Smooth muscle cell (in vitro differentiated cells): ENCODE data around the gene MUC16. TPM values are rescaled to one million over a fixed set of nuclear protein-coding genes. Genes with fewer than 3 reads are reported as not detected.

ENCODE experiments used
- DNase-seq: peaks from one replicate; lab custom pipeline; 2025; ENCODE audit not compliant: unreplicated experiment; lab: John Stamatoyannopoulos, UW
- H2AFZ ChIP-seq: fragments of 200-600 bp; sonication (generic); 2 replicates; pipeline ENCODE4 v1.6.0; 2016; ENCODE audit warnings: antibody characterized with exemption, low read depth, mild to moderate bottlenecking
- H3F3A ChIP-seq: fragments of 200-600 bp; sonication (generic); 2 replicates; pipeline ENCODE4 v1.6.0; 2017; ENCODE audit warnings: antibody characterized with exemption, low read depth
- H3K27ac ChIP-seq: fragments of 200-600 bp; sonication (generic); 2 replicates; pipeline ENCODE4 v1.5.1; 2016; ENCODE audit warnings: low read depth, mild to moderate bottlenecking
- H3K27me3 ChIP-seq: fragments of 200-600 bp; sonication (generic); 2 replicates; pipeline ENCODE4 v1.6.1; 2016; ENCODE audit warnings: low read depth, mild to moderate bottlenecking
- H3K36me3 ChIP-seq: fragments of 200-600 bp; sonication (generic); 2 replicates; pipeline ENCODE4 v1.5.1; 2016; ENCODE audit warnings: low read depth
- H3K4me1 ChIP-seq: fragments of 200-600 bp; sonication (generic); 2 replicates; pipeline ENCODE4 v1.5.1; 2016; ENCODE audit warnings: low read depth
- H3K4me2 ChIP-seq: fragments of 200-600 bp; sonication (generic); 2 replicates; pipeline ENCODE4 v1.6.0; 2016; ENCODE audit warnings: mild to moderate bottlenecking
- H3K4me3 ChIP-seq: fragments of 200-600 bp; sonication (generic); 2 replicates; pipeline ENCODE4 v1.5.1; 2016; ENCODE audit warnings: mild to moderate bottlenecking
- H3K79me2 ChIP-seq: fragments of 200-600 bp; sonication (generic); 2 replicates; pipeline ENCODE4 v1.6.0; 2016; ENCODE audit warnings: low read depth, mild to moderate bottlenecking
- H3K9ac ChIP-seq: fragments of 200-600 bp; sonication (generic); 2 replicates; pipeline ENCODE4 v1.6.0; 2016; ENCODE audit warnings: low read depth
- H3K9me3 ChIP-seq: fragments of 200-600 bp; sonication (generic); replicated peaks from 2 replicates; pipeline ENCODE4 v1.5.1; 2016; ENCODE audit warnings: low read depth
- H4K20me1 ChIP-seq: fragments of 200-600 bp; sonication (generic); 2 replicates; pipeline ENCODE4 v1.6.0; 2016; ENCODE audit warnings: low read depth
- CTCF ChIP-seq: fragments of 200-600 bp; sonication (generic); IDR thresholded peaks from 2 replicates; pipeline ENCODE4 v1.5.1; 2017; ENCODE audit warnings: borderline replicate concordance, mild to moderate bottlenecking, antibody characterized with exemption; ENCODE audit not compliant: insufficient read depth, poor library complexity, severe bottlenecking
- WGBS: methylation state at CpG from one replicate; pipeline ENCODE4 v1.1.7; 2016; ENCODE audit warnings: low lambda C conversion rate; 5-methylcytosine and 5-hydroxymethylcytosine counted together
- polyA plus RNA-seq: library from polyadenylated mRNA; unstranded; fragments of >200 nt; fragmentation: Nextera tagmentation; extraction: Ambion mirVana; gene quantifications from 2 replicates; pipeline ENCODE4 v1.2.1, GENCODE V29; 2016
- total RNA-seq: library from RNA; depleted of rRNA; stranded (reverse); fragments of >200 nt; gene quantifications from 2 replicates; pipeline ENCODE4 v1.2.3, GENCODE V29; 2014

Gene MUC16
- total and polyA plus RNA-seq, 2 experiments from 2014 or later = 0.04 TPM; not detected in 1

- H2AFZ ChIP-seq = no peak overlapping the region
- H3K4me1 ChIP-seq = peaks cover 6% of the 10 kb centered on the region
- H3K36me3 ChIP-seq = no peaks in the 10 kb centered on the region
- DNase-seq = no peak
- H3K9ac ChIP-seq = no peak overlapping the region
- no peaks in the 10 kb centered on the region for H3K9me3 ChIP-seq
- H3K27me3 ChIP-seq = no peaks in the 10 kb centered on the region
- no peak overlapping the region for H3K27ac ChIP-seq
- whole genome bisulfite sequencing = 91% methylated on average over 12 of the region's 12 CpGs
- no peak overlapping the region for H3K4me2 ChIP-seq
- no peak for TF ChIP-seq CTCF
- H4K20me1 ChIP-seq = no peaks in the 10 kb centered on the region
- H3F3A ChIP-seq = no peaks in the 10 kb centered on the region
- no peaks in the 10 kb centered on the region for H3K79me2 ChIP-seq
- H3K4me3 ChIP-seq = no peak overlapping the region
Observed at GRCh38 chr19:9010693-9011092, 484 bp upstream of the MUC16 start.

- Histone ChIP-seq H3F3A (no peaks in the 10 kb centered on the region), H3K27ac (no peak overlapping the region), H3K36me3 (no peaks in the 10 kb centered on the region), H3K79me2 (no peaks in the 10 kb centered on the region), H3K4me2 (no peak overlapping the region), H3K9ac (no peak overlapping the region), H3K4me3 (no peak overlapping the region), H3K9me3 (no peaks in the 10 kb centered on the region), H4K20me1 (no peaks in the 10 kb centered on the region), H3K27me3 (no peaks in the 10 kb centered on the region), H2AFZ (no peak overlapping the region), H3K4me1 (peaks cover 6% of the 10 kb centered on the region)
- TF ChIP-seq CTCF = no peak
- DNase-seq = no peak
- 82% methylated on average over 10 of the region's 10 CpGs for WGBS
Observed at GRCh38 chr19:9009431-9009830, 778 bp downstream of the MUC16 start.

- Histone ChIP-seq H3K27ac (no peak overlapping the region), H3K27me3 (no peaks in the 10 kb centered on the region), H3K4me3 (no peak overlapping the region), H3K79me2 (no peaks in the 10 kb centered on the region), H3K4me2 (no peak overlapping the region), H3K4me1 (peaks cover 6% of the 10 kb centered on the region), H3K9ac (no peak overlapping the region), H3K36me3 (no peaks in the 10 kb centered on the region), H2AFZ (no peak overlapping the region), H3K9me3 (no peaks in the 10 kb centered on the region), H4K20me1 (no peaks in the 10 kb centered on the region), H3F3A (no peaks in the 10 kb centered on the region)
- no peak for TF ChIP-seq CTCF
- 91% methylated on average over 10 of the region's 10 CpGs for WGBS
- no peak for DNase-seq
Observed at GRCh38 chr19:9008667-9009066, 1.5 kb downstream of the MUC16 start.

GRCh38 chr19:9000933-9001332 lies 9.3 kb downstream of the MUC16 start:
- no peaks in the 10 kb centered on the region for H4K20me1 ChIP-seq
- no peak for TF ChIP-seq CTCF
- no peak overlapping the region for H3K4me3 ChIP-seq
- no peaks in the 10 kb centered on the region for H3F3A ChIP-seq
- H3K79me2 ChIP-seq = no peaks in the 10 kb centered on the region
- DNase-seq = no peak
- no peak overlapping the region for H3K4me2 ChIP-seq
- 90% methylated on average over 5 of the region's 5 CpGs for WGBS
- no peaks in the 10 kb centered on the region for H3K27me3 ChIP-seq
- H2AFZ ChIP-seq = no peak overlapping the region
- H3K9me3 ChIP-seq = no peaks in the 10 kb centered on the region
- H3K36me3 ChIP-seq = no peaks in the 10 kb centered on the region
- no peaks in the 10 kb centered on the region for H3K4me1 ChIP-seq
- H3K9ac ChIP-seq = no peak overlapping the region
- no peak overlapping the region for H3K27ac ChIP-seq
